SK-N-SH treated with all-trans-retinoic acid at 6 μM for 48 hours (cell line): ENCODE measurements around the gene BATF.
"Not testable (repeated sequence)": the region's sequence is repeated elsewhere in the genome, so short reads cannot be mapped to it uniquely, and the experiment has no call there.

Experiments
- ATAC-seq: fragments of 200-7000 bp; cut with Tn5 transposase; 3 replicates; pipeline ENCODE4 v1.9.1; 2020; ENCODE audit warnings: mild to moderate bottlenecking, moderate library complexity
- ARNTL ChIP-seq: fragments of 450-650 bp; formaldehyde crosslinking; IDR thresholded peaks from 2 replicates; pipeline ENCODE4 v1.5.0; 2020; ENCODE audit warnings: low read depth, mild to moderate bottlenecking, moderate library complexity, borderline replicate concordance
- BACH2 ChIP-seq: fragments of 250-450 bp; sonication (Bioruptor Pico); IDR thresholded peaks from 2 replicates; pipeline ENCODE4 v1.9.0; 2021; ENCODE audit warnings: mild to moderate bottlenecking, borderline replicate concordance
- CREB5 ChIP-seq: fragments of 250-450 bp; sonication (Bioruptor Pico); IDR thresholded peaks from 2 replicates; pipeline ENCODE4 v1.5.1; 2020; ENCODE audit warnings: low read depth, mild to moderate bottlenecking, moderate library complexity
- CSDC2 ChIP-seq: fragments of 250-450 bp; sonication (Bioruptor Pico); IDR thresholded peaks from 2 replicates; pipeline ENCODE4 v1.5.0; 2020; ENCODE audit warnings: mild to moderate bottlenecking, moderate library complexity
- CSRNP3 ChIP-seq: fragments of 250-450 bp; sonication (Bioruptor Pico); IDR thresholded peaks from 2 replicates; pipeline ENCODE4 v1.5.1; 2021; ENCODE audit warnings: mild to moderate bottlenecking, moderate library complexity
- ESRRG ChIP-seq: fragments of 250-450 bp; sonication (Bioruptor Pico); IDR thresholded peaks from 2 replicates; pipeline ENCODE4 v1.6.1; 2021; ENCODE audit warnings: mild to moderate bottlenecking
- GLIS3 ChIP-seq: fragments of 250-450 bp; sonication (Bioruptor Pico); IDR thresholded peaks from 2 replicates; pipeline ENCODE4 v1.5.0; 2020; ENCODE audit warnings: mild to moderate bottlenecking, moderate library complexity
- ISL1 ChIP-seq: fragments of 250-450 bp; sonication (Bioruptor Pico); IDR thresholded peaks from 2 replicates; pipeline ENCODE4 v2.1.2; 2022; ENCODE audit warnings: mild to moderate bottlenecking, moderate library complexity
- OSR1 ChIP-seq: fragments of 250-450 bp; sonication (Bioruptor Pico); IDR thresholded peaks from 2 replicates; pipeline ENCODE4 v1.8.0; 2022; ENCODE audit warnings: moderate library complexity, mild to moderate bottlenecking, inconsistent platforms
- PATZ1 ChIP-seq: fragments of 250-450 bp; sonication (Bioruptor Pico); IDR thresholded peaks from 2 replicates; pipeline ENCODE4 v1.8.0; 2020; ENCODE audit warnings: mild to moderate bottlenecking, moderate library complexity, borderline replicate concordance
- POU6F1 ChIP-seq: fragments of 250-450 bp; sonication (Bioruptor Pico); IDR thresholded peaks from 2 replicates; pipeline ENCODE4 v1.8.0; 2021; ENCODE audit warnings: low read depth, mild to moderate bottlenecking, moderate library complexity, borderline replicate concordance
- PPARA ChIP-seq: fragments of 250-450 bp; sonication (Bioruptor Pico); IDR thresholded peaks from 2 replicates; pipeline ENCODE4 v1.5.0; 2020; ENCODE audit warnings: mild to moderate bottlenecking, borderline replicate concordance
- SNAI2 ChIP-seq: fragments of 250-450 bp; sonication (Bioruptor Pico); IDR thresholded peaks from 2 replicates; pipeline ENCODE4 v1.5.0; 2020; ENCODE audit warnings: mild to moderate bottlenecking, moderate library complexity
- TCF4 ChIP-seq: fragments of 250-450 bp; sonication (Bioruptor Pico); IDR thresholded peaks from 2 replicates; pipeline ENCODE4 v1.8.0; 2021; ENCODE audit warnings: mild to moderate bottlenecking, moderate library complexity, borderline replicate concordance
- TOX ChIP-seq: fragments of 250-450 bp; sonication (Bioruptor Pico); IDR thresholded peaks from 2 replicates; pipeline ENCODE4 v1.8.0; 2021; ENCODE audit warnings: mild to moderate bottlenecking, moderate library complexity, borderline replicate concordance
- TSHZ2 ChIP-seq: fragments of 250-450 bp; sonication (Bioruptor Pico); IDR thresholded peaks from 2 replicates; pipeline ENCODE4 v1.5.0; 2020; ENCODE audit warnings: mild to moderate bottlenecking, moderate library complexity
- ZC3H10 ChIP-seq: fragments of 250-450 bp; sonication (Bioruptor Pico); IDR thresholded peaks from 2 replicates; pipeline ENCODE4 v1.5.1; 2021; ENCODE audit warnings: mild to moderate bottlenecking, moderate library complexity
- ZFP3 ChIP-seq: fragments of 250-450 bp; sonication (Bioruptor Pico); IDR thresholded peaks from 2 replicates; pipeline ENCODE4 v1.5.0; 2020; ENCODE audit warnings: mild to moderate bottlenecking, moderate library complexity
- ZFP30 ChIP-seq: fragments of 450-650 bp; formaldehyde crosslinking; IDR thresholded peaks from 2 replicates; pipeline ENCODE4 v1.5.0; 2022; ENCODE audit warnings: mild to moderate bottlenecking, moderate library complexity
- ZNF565 ChIP-seq: fragments of 450-650 bp; formaldehyde crosslinking; conservative IDR thresholded peaks from 2 replicates; pipeline ENCODE4 v1.5.0; 2020; ENCODE audit warnings: low read depth, mild to moderate bottlenecking, moderate library complexity
- ZNF70 ChIP-seq: fragments of 450-650 bp; formaldehyde crosslinking; IDR thresholded peaks from 2 replicates; pipeline ENCODE4 v1.5.0; 2020; ENCODE audit warnings: mild to moderate bottlenecking, moderate library complexity
- ZNF8 ChIP-seq: fragments of 450-650 bp; formaldehyde crosslinking; IDR thresholded peaks from 2 replicates; pipeline ENCODE4 v1.5.0; 2020; ENCODE audit warnings: mild to moderate bottlenecking, moderate library complexity

The BATF gene

GRCh38 chr14:75522224-75522982 is at the start of gene BATF:
BATF (plus strand) TSS chr14:75522469; CDS start chr14:75522683, 214 bp downstream.
- no peak for ATAC-seq
- TF ChIP-seq ZFP30 (CRISPR knock-in tag) (no peak), CSDC2 (CRISPR knock-in tag) (no peak), ZFP3 (CRISPR knock-in tag) (no peak), PPARA (CRISPR knock-in tag) (no peak), ZNF565 (CRISPR knock-in tag) (no peak), ZNF70 (CRISPR knock-in tag) (no peak), PATZ1 (CRISPR knock-in tag) (no peak), CSRNP3 (CRISPR knock-in tag) (no peak)

- not testable (repeated sequence) for ATAC-seq
Measured at GRCh38 chr14:75474127-75474526, 48.1 kb upstream of the BATF start.

GRCh38 chr14:75476274-75476995 is 45.8 kb upstream of the BATF start:
- ATAC-seq: no peak
- TF ChIP-seq ZNF8 (CRISPR knock-in tag) (no peak), BACH2 (CRISPR knock-in tag) (no peak), ARNTL (CRISPR knock-in tag) (no peak), GLIS3 (no peak), CSDC2 (CRISPR knock-in tag) (no peak), TCF4 (CRISPR knock-in tag) (no peak), ESRRG (CRISPR knock-in tag) (no peak), ZC3H10 (no peak), TOX (CRISPR knock-in tag) (no peak), CREB5 (no peak), ZNF565 (CRISPR knock-in tag) (no peak), OSR1 (no peak), ISL1 (CRISPR knock-in tag) (no peak), SNAI2 (CRISPR knock-in tag) (no peak), PPARA (CRISPR knock-in tag) (no peak), ZNF70 (CRISPR knock-in tag) (no peak), TSHZ2 (CRISPR knock-in tag) (no peak)
- TF ChIP-seq, all 23 proteins: peak for 0

GRCh38 chr14:75477881-75478280 is 44.4 kb upstream of the BATF start:
- ATAC-seq: no peak
- TF ChIP-seq ZFP3 (CRISPR knock-in tag) (no peak), TSHZ2 (CRISPR knock-in tag) (no peak), POU6F1 (no peak), ISL1 (CRISPR knock-in tag) (no peak), OSR1 (no peak), SNAI2 (CRISPR knock-in tag) (no peak), ZNF70 (CRISPR knock-in tag) (no peak), TOX (CRISPR knock-in tag) (no peak), ZNF8 (CRISPR knock-in tag) (no peak)
